Jurkat, Clone E6-1 (cell line): ENCODE results near the gene TIGD3.
A peak's percentile ranks its signal among the peaks of the same experiment; 100 is the strongest.

Experiments used
- DNase-seq: peaks from one replicate; pipeline ENCODE4 v3.0.0-alpha.2; 2011; ENCODE audit warnings: low read depth, low spot score
- H3K4me3 ChIP-seq: 2 replicates; pipeline ENCODE4 v1.5.1; 2011; ENCODE audit warnings: mild to moderate bottlenecking, low read length, control low read depth, moderate library complexity

The TIGD3 gene

DNA sequence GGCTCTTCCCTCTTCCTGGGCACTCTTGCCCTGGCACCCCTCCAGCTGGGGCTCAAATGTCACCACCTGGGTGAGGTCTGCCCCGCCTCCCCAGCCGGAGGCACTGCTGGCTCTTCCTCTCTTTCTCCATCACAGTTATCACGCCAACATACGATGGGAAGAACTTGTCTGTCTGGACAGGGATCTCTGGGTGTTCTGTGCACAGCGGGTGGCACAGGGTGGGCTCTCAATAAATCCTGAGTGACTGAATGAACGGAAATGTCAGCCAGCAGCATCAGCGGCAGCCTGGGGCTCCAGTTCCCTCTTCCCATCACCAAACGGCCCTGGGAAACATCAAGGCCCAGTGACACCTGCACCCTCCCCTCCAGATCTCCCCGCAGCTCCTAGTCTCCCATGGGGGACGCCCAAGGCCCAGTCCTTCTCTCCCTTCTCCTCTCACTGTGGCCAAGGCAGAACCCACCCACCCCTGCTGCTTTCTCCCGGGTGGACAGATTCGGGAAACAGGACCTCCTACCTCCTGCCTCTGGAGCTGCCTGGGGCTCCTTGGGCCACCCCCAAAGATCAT lies 28.3 kb downstream of the TIGD3 start:
- DNase-seq = no peak
- peak overlapping the region; percentile 80 for H3K4me3 ChIP-seq

DNA sequence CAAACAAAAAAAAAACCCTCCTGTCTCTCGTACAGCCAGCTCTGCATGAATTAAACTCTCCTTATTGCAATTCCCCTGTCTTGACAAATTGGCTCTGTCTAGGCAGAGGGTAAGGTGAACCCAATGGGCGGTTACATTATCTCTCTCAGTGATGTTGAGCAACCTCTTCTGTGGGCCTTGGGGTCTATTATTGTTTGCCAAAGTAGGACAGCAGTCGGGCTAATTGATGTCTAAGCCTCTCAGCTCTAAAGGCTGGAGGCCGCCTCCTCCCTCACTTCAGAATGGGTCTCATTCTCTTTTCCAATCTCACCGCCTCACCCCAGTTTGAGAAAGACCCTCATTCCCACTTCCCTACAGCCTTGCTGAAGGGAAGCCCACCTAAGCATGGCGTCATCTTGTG lies 29.2 kb downstream of the TIGD3 start:
- no peak overlapping the region for H3K4me3 ChIP-seq
- DNase-seq = no peak

DNA sequence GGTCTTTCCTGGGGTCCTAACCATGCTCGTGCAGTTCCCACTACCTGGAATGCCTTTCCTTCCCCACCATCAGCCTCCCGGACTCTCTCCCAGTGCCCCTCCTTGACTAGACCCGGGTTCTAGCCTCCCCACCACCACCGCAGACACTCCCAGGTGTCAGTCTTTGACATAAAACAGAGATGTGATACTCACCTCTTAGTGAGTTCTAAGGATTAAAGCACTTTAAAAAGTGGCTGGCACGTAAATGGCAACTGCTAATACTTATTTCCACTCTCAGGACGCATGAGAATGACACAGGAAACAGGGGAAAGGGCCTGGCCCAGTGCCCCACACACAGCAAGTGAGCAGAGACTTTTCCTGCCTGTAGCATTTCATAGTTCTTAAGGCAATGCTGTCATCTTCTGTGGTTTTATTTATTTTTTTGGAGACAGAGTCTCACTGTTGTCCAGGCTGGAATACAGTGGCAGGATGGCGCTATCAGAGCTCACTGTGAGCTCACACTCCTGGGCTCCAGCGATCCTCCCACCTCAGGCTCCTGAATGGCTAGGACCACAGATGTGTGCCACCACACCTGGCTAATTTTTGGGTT lies 29.8 kb downstream of the TIGD3 start:
- H3K4me3 ChIP-seq = no peak overlapping the region
- no peak for DNase-seq

DNA sequence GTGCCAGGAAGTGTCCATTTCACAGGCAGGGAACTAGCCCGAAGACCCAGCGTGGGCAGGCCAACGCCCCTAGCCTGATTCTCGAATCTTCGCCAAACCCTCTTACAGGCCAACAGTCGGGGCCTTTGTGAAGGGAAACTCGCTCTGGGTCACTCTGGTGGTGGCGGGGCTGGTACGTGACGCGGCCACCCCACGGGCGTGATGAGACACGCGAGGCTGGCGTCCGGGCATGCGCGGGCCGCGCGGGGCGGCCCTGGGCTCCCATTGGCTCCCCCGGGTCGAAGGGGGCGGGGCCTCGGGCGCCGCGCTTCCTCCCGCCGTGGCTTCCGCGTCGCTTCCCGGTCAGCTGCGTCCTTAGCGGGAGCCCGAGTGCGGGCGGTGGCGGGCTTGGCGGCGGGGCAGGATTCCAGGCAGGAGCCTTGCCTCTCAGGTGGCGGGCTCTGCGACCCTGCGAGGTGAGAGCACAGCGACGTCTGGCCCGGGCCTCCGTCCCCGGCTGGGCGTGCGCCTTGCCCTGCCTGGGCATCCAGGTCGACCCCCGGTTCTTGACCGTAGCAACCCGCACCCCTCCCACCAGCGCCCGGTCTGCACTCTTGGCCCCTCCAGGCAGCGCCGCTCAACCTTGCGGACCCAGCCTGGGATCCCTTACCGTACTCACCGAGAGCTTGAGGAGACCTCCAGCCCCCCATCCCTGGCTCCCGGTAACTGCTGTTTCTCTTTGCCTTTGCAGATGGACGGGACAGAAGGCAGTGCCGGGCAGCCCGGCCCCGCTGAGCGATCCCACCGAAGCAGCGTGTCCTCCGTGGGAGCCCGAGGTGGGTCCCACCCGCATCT lies 32.0 kb downstream of the TIGD3 start, which contains the start of gene FRMD8:
Gene FRMD8, plus strand, starts transcription at position 331 of the 834 bp plus-strand sequence. Its CDS starts 400 bp downstream, at position 731.
- peak; percentile 48 for DNase-seq

DNA sequence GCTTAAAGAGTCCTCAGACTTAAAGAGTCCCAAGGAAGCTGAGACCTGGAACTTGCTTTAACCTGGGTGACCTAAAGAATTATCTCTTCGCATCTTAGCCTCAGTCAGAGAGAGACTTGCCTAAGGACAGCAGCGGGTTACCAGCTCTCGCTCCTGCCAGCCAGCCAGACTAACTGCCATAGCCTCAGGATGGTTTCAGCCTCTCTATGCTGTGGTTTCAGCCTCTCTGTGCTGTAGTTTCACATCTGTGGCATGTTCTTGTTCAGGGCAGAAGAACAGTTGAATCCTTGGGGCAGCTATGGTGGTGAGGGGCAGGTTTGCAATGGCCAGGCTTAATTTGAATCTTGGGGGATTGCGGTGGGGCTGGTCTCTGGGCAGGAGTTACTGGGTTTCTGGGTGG lies 34.2 kb downstream of the TIGD3 start:
- no peak overlapping the region for H3K4me3 ChIP-seq
- no peak for DNase-seq

More for the DNA sequence above, 32.0 kb downstream of the TIGD3 start, which contains the start of gene FRMD8:
- H3K4me3 ChIP-seq = peak within 1 kb of the TSS; percentile 88

DNA sequence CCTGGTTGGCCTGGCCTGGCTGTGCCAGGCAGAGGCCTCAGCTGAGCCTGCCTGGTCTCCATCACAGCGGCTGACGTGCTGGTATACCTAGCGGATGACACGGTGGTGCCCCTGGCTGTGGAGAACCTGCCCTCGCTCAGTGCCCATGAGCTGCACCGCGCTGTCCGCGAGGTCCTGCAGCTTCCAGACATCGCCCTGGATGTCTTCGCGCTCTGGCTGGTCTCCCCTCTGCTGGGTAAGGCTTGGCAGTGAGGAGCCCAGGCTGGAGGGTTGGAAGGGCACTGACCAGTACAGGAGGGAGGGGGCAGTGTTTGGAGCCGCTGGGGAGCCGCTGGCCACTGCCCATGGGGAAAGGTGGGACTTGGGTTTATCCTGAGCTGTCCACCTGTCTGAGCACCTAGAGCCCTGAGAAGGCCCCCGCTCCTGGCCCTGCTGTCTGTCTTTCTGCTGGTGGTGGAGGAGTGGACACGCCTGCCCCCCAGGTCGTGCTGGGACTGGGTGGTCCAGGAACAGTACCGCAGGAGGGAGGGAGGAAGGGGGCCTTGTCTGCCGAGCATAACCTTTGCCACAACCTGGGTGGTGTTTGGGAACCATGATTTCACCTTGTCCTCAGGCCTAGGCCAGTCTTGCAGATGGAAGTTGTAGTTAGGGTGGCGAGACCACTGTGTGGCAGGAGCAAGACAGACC lies 34.9 kb downstream of the TIGD3 start:
- no peak for DNase-seq
- no peak overlapping the region for H3K4me3 ChIP-seq

DNA sequence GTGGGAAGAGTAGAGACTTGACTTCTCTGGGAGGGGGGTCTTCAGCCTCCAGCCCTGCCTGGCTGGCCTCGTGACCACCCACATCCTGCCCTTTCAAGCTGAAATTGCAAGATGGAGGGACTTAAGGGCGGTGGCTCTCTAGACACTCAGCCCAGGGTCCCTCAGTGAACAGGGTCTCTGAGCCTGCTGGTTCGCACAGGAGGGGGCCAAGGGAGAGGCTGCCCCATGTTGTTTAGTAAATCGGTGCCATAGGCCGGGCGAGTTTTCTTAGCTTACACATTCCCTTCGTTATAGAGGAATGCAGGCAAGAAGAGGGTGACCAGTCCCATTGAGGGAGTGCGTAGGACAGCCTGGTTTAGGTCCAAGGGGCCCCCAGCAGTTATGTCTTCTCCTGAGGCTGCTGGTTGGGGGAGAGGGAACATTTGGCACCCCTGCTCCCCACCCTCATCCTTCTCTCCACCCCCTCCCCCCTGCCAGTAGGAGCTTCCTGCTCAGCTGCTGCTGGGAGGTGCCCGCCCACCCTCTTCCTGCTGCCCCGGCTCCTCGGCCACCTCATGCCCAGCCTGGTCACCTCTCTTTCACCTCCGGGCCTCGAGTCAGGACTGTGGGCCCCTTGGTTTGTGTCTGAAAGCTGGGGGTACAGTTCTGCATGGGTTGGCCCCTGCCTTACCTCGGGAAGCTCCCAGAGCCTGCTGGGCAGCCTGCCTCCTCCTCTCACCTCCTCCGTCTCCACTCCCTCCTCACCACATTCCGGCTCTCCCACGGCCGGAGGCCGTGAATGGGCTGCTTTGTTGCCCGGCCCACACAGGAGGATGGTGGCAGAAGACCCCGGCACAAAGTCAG lies 35.8 kb downstream of the TIGD3 start:
- H3K4me3 ChIP-seq = no peak overlapping the region
- DNase-seq = no peak

DNA sequence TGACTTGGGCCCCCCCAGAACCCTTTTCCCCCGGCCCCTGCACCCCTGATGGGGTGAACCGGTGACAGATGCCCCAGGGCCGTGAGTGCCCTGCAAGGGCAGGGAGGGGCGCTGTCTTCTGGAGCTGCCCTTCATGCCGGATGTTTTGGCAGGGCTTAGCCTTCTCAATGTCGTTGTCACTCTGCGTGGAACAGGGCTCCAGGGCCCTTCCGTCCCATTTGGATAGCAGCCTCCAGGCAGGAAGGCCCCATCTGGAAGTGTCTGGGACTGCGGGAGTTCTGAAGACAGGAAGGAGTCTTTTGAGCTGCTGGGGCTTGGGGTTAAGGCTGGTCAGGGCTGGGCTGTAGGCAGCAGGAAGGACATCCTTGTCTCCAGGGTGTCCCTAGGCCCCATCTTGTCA lies 36.4 kb downstream of the TIGD3 start:
- no peak for DNase-seq
- no peak overlapping the region for H3K4me3 ChIP-seq

DNA sequence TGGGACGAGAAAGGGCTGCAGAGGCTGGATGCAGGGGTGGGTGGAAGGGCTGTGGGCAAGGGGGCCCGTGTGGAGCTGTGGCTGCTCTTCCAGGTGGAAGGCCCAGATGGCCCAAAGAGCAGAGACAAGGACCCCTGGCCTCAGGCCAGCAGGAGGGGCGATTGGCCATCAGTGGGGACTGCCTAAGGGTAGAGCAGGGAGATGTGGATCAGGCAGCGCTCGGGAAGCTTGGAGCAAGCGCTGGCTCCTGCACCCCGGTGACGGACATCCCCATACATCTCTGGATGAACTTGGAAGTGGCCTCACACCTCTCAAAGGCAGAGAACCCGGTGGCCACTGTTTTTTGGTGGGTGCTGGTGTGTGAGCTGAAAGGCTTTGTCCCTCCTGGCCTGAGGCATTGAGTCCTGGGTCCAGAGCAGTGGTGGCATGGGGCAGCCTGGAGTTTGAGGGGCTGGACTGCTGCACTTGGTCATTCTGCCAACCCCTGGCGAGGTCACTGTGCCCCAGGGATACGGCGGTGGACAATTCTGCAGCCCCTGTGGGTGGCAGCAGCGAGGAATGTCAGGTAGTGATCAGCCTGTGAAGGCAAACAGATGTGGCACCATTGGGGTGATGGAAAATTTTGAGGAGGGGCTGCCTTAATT lies 37.8 kb downstream of the TIGD3 start:
- DNase-seq = no peak
- no peak overlapping the region for H3K4me3 ChIP-seq

DNA sequence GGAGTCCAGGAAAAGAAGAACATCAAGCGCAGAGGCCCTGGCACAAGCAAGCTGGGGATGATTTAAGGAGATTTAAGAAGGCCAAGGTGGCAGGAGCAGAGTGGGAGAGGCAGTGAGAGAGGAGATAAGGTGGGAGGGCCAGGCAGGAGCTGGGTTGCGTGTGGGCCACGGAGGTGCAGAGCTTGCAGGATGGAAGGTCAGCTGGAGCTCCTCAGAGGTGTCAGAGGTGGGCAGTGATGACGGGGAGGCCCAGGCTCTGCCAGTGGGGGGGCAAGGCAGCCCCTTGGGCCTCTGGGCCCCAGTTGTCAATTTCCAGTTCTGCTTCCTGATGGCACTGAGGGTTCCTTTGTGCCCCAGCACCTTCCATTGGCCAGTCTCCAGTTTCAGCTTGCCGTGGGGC lies 38.3 kb downstream of the TIGD3 start:
- H3K4me3 ChIP-seq = no peak overlapping the region
- no peak for DNase-seq

DNA sequence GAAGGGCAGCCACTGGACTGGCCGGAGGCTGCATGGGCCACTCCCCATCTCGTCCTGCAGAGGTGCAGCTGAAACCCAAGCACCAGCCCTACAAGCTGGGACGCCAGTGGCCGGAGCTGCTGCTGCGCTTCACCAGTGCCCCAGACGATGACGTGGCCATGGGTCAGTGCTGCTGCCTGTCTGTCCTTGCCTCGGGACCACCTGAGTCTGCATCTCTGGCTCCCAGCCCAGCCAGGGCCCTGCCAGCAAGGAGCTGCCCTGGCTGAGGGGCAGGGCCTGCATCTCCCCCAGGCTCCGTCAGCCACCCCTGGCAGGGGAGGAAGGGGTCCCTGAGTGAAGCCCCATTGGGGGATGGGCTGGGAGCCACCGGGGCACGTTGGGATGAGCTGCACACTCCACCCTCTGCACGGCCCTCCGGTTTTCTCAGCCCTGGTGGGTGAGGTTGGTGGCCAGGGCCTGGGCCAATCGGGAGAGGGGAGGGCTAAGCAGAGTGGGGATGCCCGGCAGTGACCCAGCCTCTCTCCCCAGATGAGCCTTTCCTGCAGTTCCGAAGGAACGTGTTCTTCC lies 39.0 kb downstream of the TIGD3 start:
- H3K4me3 ChIP-seq = no peak overlapping the region
- DNase-seq = no peak

DNA sequence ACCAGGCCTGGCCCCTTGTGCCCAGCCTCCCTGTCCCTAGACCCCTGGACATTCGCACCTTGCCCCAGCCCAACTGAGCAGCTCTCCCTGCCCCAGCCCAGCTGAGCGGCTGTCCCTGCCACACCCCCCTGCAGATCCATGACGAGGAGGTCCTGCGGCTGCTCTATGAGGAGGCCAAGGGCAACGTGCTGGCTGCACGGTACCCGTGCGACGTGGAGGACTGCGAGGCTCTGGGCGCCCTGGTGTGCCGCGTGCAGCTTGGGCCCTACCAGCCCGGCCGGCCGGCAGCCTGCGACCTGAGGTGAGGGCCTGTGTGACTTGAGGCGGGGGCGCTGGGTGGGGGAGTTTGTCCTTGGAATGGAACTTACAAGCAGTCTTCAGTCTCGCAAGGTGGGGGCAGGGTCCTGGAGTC lies 39.6 kb downstream of the TIGD3 start:
- H3K4me3 ChIP-seq = no peak overlapping the region
- no peak for DNase-seq

DNA sequence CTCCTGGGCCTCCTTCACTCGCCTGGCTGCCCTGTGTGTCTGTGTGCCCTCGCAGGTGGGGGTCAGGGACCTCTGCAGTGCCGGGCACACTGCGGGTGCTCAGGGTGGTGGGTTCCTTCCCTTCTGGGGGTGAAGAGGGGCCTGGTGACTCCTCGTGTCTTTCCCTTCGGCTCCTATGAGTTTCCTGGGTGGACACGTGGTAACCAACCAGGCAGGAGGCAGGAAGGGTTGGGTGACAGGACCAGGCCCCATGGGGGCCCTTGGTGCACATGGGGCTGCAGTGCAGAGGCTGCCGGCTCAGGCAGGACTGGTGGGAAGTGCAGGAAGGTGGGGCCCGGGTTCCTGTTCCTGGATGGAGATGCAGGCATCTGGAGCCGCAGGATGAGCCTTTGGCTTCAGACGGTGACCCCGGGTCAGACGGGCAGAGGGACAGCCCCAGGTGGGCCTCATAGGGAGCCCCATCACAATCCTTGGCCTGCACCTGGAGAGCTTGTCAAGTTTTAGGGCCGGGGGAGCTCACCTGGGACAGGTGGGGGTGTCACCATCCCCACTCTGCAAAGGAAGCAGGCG lies 41.5 kb downstream of the TIGD3 start:
- DNase-seq = no peak
- H3K4me3 ChIP-seq = no peak overlapping the region

DNA sequence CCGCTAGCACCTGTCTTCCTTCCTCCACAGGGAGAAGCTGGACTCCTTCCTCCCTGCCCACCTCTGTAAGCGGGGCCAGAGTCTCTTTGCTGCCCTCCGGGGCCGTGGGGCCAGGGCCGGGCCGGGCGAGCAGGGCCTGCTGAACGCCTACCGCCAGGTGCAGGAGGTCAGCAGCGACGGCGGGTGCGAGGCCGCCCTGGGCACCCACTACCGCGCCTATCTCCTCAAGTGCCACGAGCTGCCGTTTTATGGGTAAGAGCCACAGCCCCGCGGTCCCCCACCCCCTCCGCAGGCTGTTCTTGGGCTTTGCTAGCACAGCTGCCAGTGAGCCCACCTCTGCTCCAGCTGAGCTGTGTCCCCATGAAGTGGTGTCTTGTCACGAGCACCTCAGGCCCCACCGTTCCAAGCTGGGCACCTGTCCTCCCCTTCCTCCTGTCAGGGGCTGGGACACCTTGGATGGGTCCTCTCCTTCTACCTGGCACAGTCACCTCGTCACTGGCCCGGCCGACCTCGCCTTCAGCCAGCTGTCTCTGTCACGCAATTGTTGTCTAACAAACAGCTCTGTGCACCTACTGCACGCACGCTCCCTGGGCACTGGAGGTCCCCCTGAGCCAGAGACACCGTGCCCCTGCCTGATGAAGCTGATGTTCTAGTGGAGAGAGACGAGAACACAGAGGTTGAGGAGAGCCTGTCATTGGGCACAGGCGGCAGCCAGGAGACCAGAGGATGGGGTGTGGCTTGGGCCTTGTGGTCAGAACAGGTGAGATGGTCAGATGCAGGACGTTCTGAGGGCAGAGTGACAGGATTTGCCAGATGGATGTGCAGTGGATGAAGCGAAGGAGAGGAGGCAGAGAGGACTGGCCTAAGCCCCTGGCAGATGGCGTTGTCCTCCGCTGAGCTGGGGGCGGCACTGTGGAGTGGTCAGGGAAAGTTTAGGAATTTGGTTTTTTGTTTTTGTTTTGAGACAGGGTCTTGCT lies 42.5 kb downstream of the TIGD3 start:
- no peak for DNase-seq
- H3K4me3 ChIP-seq = no peak overlapping the region

DNA sequence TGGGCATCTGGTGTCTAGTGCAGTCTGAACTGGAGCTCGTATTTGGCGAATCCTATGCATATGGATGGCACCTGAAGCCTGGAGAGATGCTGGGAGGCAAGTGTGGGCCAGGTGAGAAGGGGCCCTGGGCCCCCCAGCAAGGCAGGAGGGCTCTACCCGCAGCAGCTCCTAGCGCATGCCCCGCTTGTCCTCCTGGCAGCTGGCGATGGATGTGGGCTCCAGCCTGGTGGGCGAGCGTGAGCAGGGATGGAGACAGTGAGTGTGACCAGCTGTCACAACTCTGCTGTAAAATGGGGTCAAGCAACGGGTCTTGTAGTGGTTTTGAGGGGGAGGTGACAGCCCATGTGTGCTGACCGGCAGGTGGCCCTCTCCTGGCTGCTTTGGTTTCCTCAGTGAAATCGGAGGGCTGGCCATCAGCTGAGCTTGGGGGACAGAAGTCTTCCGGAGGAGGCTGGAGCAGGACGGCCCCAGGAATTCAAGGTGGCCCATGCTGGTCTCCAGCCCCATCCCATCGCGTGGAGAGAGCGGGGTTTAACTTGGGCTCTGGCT lies 43.9 kb downstream of the TIGD3 start:
- no peak overlapping the region for H3K4me3 ChIP-seq
- DNase-seq = no peak

DNA sequence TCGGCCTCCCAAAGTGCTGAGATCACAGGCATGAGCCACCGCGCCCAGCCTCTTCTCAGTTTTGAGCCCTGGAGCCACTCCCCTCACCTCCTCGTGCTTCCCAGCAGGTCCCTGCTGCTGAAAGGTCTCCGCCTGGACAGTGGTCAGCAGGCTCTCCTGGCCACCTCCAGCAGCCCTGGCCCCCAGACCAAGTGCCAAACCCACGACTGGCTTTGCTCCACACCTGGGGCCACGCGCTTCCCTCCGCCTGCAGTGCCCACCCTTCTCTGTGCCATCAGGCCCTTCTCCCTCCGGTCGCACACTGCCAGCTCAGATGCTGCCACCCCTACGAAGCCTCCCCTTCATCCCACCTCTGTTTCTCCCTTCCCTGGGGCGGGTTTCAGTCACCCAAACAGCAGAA lies 44.7 kb downstream of the TIGD3 start:
- no peak for DNase-seq
- no peak overlapping the region for H3K4me3 ChIP-seq

DNA sequence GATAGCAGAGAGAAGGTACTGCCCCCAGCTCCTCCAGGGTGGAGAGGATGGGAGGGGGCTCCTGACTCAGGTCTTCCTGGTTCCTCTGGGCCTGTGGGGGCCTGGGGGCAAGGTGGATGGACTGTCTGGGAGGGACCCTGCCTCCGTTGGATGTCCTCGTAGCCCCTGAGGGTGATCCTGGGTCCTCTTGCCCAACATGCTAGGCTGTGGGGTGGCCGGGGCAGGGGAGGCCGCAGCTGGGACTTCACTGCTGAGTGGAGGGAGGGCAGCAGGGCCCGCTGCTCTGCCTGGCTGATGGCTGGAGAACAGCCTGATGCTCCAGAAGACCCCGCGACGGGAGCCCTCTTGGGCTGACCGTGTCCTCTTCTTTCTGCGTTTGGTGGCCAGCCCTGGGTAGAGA lies 45.3 kb downstream of the TIGD3 start:
- H3K4me3 ChIP-seq = no peak overlapping the region
- DNase-seq = no peak
